ENCODE data around the gene CLASRP. TPM values are rescaled to one million over a fixed set of nuclear protein-coding genes. Genes with fewer than 3 reads are reported as not detected.

The CLASRP gene
- total and polyA plus RNA-seq, 9 of the 15 experiments (the other 6 are each of a cell fraction or from before 2014, with no cell fraction given): 0.94 to 86.3 (median 44.0) TPM

DNA sequence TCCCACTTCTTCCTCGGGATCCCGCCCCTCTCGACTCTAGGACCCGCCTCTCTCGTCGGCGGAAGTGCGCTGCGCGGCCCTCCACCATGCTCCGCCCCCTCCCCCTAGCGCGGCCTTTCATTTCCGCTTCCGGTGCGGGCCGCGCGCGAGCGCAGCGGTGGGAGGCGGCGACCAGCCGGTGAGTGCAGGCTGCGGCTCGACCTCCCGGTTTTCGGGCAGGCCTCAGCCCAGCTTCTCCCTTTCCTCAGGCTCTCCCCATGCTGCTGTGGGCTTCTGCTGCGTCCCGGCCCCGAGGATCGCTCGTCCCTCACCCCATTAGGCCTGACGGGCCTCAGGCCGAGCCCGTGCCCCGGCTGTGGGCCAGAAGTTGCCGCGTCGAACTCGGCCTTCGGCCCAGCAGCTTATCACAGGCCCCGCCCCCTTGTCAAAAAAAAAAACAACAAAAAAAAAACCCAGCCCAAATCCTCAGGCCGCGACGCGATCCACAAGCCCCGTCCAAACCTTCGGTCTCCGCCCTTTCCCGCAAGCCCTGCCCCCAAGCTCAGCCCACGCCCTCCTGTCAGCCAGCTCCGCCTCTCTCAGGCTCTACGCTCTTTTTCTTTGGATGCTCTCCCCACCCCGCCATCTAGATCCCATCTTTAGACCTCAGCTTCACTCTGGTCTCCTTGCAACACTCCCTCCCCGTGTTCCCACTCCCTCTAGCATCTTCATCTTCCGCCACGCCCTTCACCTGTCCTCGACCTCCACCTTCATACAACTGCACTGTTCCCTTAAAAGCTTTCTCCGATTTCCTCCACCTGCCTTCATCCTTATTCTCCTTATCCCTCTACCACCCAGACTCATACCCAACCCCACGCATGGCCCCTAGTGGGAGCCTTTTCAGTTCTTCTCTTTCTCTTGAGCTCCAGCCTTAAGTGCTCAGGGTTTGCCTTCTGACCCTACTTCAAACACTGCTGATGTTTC, at the start of gene CLASRP (continued):
- TF ChIP-seq L3MBTL2 (IDR thresholded peaks at IDR 0.05) (peak; percentile 57; the same call in 1 of the 2 replicates), NR3C1 (CRISPR knock-in tag; IDR thresholded peaks at IDR 0.05) (0 out of 2 replicates have a peak, but pooled peaks have one; percentile 54), IFI16 (CRISPR knock-in tag; IDR thresholded peaks at IDR 0.05) (no peak), ZBTB7A (IDR thresholded peaks at IDR 0.05; ENCODE audit: borderline replicate concordance, control insufficient read depth, low read depth, low read length) (0 out of 2 replicates have a peak, but pooled peaks have one; percentile 17), SMARCA4 (IDR thresholded peaks at IDR 0.05) (0 out of 2 replicates have a peak, but pooled peaks have one; percentile 55), SUPT5H (IDR thresholded peaks at IDR 0.05) (peak; percentile 97), FOXM1 (IDR thresholded peaks at IDR 0.05; ENCODE audit: low read depth) (no peak), FOXM1 (CRISPR knock-in tag; IDR thresholded peaks at IDR 0.05; ENCODE audit: low read depth) (0 out of 2 replicates have a peak, but pooled peaks have one; percentile 60)
- TF ChIP-seq, protein P1, sequence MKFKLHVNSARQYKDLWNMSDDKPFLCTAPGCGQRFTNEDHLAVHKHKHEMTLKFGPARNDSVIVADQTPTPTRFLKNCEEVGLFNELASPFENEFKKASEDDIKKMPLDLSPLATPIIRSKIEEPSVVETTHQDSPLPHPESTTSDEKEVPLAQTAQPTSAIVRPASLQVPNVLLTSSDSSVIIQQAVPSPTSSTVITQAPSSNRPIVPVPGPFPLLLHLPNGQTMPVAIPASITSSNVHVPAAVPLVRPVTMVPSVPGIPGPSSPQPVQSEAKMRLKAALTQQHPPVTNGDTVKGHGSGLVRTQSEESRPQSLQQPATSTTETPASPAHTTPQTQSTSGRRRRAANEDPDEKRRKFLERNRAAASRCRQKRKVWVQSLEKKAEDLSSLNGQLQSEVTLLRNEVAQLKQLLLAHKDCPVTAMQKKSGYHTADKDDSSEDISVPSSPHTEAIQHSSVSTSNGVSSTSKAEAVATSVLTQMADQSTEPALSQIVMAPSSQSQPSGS (CRISPR knock-in tag; IDR thresholded peaks at IDR 0.05): no peak
- TF ChIP-seq, protein P2, sequence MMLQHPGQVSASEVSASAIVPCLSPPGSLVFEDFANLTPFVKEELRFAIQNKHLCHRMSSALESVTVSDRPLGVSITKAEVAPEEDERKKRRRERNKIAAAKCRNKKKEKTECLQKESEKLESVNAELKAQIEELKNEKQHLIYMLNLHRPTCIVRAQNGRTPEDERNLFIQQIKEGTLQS (IDR thresholded peaks at IDR 0.05): no peak
- TF ChIP-seq, protein P2 (CRISPR knock-in tag; conservative IDR thresholded peaks at IDR 0.05): 0 out of 2 replicates have a peak, but pooled peaks have one; percentile 22
- TF ChIP-seq, protein P3, sequence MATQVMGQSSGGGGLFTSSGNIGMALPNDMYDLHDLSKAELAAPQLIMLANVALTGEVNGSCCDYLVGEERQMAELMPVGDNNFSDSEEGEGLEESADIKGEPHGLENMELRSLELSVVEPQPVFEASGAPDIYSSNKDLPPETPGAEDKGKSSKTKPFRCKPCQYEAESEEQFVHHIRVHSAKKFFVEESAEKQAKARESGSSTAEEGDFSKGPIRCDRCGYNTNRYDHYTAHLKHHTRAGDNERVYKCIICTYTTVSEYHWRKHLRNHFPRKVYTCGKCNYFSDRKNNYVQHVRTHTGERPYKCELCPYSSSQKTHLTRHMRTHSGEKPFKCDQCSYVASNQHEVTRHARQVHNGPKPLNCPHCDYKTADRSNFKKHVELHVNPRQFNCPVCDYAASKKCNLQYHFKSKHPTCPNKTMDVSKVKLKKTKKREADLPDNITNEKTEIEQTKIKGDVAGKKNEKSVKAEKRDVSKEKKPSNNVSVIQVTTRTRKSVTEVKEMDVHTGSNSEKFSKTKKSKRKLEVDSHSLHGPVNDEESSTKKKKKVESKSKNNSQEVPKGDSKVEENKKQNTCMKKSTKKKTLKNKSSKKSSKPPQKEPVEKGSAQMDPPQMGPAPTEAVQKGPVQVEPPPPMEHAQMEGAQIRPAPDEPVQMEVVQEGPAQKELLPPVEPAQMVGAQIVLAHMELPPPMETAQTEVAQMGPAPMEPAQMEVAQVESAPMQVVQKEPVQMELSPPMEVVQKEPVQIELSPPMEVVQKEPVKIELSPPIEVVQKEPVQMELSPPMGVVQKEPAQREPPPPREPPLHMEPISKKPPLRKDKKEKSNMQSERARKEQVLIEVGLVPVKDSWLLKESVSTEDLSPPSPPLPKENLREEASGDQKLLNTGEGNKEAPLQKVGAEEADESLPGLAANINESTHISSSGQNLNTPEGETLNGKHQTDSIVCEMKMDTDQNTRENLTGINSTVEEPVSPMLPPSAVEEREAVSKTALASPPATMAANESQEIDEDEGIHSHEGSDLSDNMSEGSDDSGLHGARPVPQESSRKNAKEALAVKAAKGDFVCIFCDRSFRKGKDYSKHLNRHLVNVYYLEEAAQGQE (IDR thresholded peaks at IDR 0.05; ENCODE audit: borderline replicate concordance): no peak; the same call in 1 of the 2 replicates
- TF ChIP-seq, protein P3 (CRISPR knock-in tag; IDR thresholded peaks at IDR 0.05; ENCODE audit: low read depth): peak; percentile 76
- TF ChIP-seq, protein P4, sequence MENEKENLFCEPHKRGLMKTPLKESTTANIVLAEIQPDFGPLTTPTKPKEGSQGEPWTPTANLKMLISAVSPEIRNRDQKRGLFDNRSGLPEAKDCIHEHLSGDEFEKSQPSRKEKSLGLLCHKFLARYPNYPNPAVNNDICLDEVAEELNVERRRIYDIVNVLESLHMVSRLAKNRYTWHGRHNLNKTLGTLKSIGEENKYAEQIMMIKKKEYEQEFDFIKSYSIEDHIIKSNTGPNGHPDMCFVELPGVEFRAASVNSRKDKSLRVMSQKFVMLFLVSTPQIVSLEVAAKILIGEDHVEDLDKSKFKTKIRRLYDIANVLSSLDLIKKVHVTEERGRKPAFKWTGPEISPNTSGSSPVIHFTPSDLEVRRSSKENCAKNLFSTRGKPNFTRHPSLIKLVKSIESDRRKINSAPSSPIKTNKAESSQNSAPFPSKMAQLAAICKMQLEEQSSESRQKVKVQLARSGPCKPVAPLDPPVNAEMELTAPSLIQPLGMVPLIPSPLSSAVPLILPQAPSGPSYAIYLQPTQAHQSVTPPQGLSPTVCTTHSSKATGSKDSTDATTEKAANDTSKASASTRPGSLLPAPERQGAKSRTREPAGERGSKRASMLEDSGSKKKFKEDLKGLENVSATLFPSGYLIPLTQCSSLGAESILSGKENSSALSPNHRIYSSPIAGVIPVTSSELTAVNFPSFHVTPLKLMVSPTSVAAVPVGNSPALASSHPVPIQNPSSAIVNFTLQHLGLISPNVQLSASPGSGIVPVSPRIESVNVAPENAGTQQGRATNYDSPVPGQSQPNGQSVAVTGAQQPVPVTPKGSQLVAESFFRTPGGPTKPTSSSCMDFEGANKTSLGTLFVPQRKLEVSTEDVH (IDR thresholded peaks at IDR 0.05; ENCODE audit: low read depth, partially characterized antibody): peak; percentile 87
